ENCODE measurements around the gene TNXB. TPM values are rescaled to one million over a fixed set of nuclear protein-coding genes. Genes with fewer than 3 reads are reported as not detected.

TNXB gene
- total and polyA plus RNA-seq, 9 of the 15 experiments (the other 6 are each of a cell fraction or from before 2014, with no cell fraction given): 0.14 to 28.1 (median 12.4) TPM

DNA sequence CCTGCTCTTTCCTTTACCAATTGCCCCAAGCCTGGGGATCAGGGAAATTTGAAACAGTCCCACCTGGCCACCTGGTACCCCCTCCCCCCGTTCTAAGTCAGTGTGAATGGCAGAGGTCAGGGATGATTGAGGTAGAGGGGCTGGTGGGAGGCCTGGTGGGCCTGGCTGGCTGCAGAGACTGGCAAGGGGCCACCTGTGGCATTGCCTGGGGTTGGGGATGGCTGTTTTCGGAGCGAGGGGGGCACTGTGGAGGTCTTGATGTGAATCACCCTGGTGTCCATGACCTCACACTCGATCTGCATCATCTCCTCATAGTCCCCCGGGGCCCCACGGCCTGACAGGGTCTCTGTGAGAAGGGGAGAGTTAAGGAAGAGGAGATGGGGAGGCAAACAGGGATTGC is 6.5 kb upstream of the TNXB start:
- ChIA-PET CTCF (ENCODE audit: low intra/inter-chr PET ratio) (no interaction called here), POLR2A (no interaction called here)
- Histone ChIP-seq H2AFZ (ENCODE audit: low read depth, low read length) (no peak overlapping the region), H4K20me1 (replicated peaks; ENCODE audit: control insufficient read depth, insufficient read depth, low read length) (no peaks in the 10 kb centered on the region), H3K4me2 (ENCODE audit: insufficient read depth, low read length) (no peak overlapping the region), H3K4me3 (no peak overlapping the region), H3K36me3 (ENCODE audit: control insufficient read depth, insufficient read depth, low read length) (peaks cover 44% of the 10 kb centered on the region), H3K4me1 (replicated peaks in 1 of 2; ENCODE audit: control insufficient read depth in 2 of 2, insufficient read depth in 2 of 2, low read length in 2 of 2) (peaks cover 7 to 14% of the 10 kb centered on the region in 2 experiments; a peak in 4 of 5 replicates), H3K9ac (ENCODE audit: insufficient read depth in 1 of 2, low read depth in 2 of 2, low read length in 2 of 2) (0 out of 4 replicates have a peak overlapping the region, but pooled peaks of 1 of the 2 experiments have one; percentile 6), H3K9me3 (replicated peaks; ENCODE audit: control insufficient read depth, insufficient read depth, low read depth, low read length) (no peaks in the 10 kb centered on the region), H3K79me2 (ENCODE audit: control insufficient read depth, insufficient read depth, low read length) (no peaks in the 10 kb centered on the region), H3K9me1 (ENCODE audit: control insufficient read depth, insufficient read depth, low read length) (peaks cover 3% of the 10 kb centered on the region), H3K27ac (ENCODE audit: extremely low read depth, low read depth, low read length) (no peak overlapping the region), H3K27me3 (ENCODE audit: control insufficient read depth in 2 of 2, insufficient read depth in 2 of 2, low read length in 2 of 2) (no peaks in the 10 kb centered on the region)
- in situ Hi-C loops (cut with MboI): no loop called here
- TF ChIP-seq ASH1L (IDR thresholded peaks at IDR 0.05; ENCODE audit: borderline replicate concordance, low read depth, partially characterized antibody): no peak
- no peak for TF ChIP-seq SREBF1 (IDR thresholded peaks at IDR 0.05; ENCODE audit: borderline replicate concordance, low read depth, low read length)
- no peak for TF ChIP-seq RFX1 (IDR thresholded peaks at IDR 0.05)
- TF ChIP-seq MCM5 (IDR thresholded peaks at IDR 0.05; ENCODE audit: low read depth): no peak
- no peak for TF ChIP-seq KLF6 (CRISPR knock-in tag; IDR thresholded peaks at IDR 0.05; ENCODE audit: borderline replicate concordance)
- no peak for TF ChIP-seq SIN3B (IDR thresholded peaks at IDR 0.05; ENCODE audit: low read depth)
- TF ChIP-seq HOMEZ (CRISPR knock-in tag; IDR thresholded peaks at IDR 0.05): no peak
- no peak for TF ChIP-seq ZNF197 (CRISPR knock-in tag; IDR thresholded peaks at IDR 0.05; ENCODE audit: low read depth)
- no peak for TF ChIP-seq GABPA (tag; conservative IDR thresholded peaks at IDR 0.05; ENCODE audit: low read depth)
- no peak for TF ChIP-seq EP300 (IDR thresholded peaks at IDR 0.05; ENCODE audit: low read length)
- TF ChIP-seq ZNF3 (CRISPR knock-in tag; IDR thresholded peaks at IDR 0.05): no peak
- TF ChIP-seq, protein P1, sequence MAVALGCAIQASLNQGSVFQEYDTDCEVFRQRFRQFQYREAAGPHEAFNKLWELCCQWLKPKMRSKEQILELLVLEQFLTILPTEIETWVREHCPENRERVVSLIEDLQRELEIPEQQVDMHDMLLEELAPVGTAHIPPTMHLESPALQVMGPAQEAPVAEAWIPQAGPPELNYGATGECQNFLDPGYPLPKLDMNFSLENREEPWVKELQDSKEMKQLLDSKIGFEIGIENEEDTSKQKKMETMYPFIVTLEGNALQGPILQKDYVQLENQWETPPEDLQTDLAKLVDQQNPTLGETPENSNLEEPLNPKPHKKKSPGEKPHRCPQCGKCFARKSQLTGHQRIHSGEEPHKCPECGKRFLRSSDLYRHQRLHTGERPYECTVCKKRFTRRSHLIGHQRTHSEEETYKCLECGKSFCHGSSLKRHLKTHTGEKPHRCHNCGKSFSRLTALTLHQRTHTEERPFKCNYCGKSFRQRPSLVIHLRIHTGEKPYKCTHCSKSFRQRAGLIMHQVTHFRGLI (CRISPR knock-in tag; IDR thresholded peaks at IDR 0.05): no peak
- no peak for TF ChIP-seq DEAF1 (CRISPR knock-in tag; IDR thresholded peaks at IDR 0.05)
- no peak for TF ChIP-seq POU5F1 (IDR thresholded peaks at IDR 0.05; ENCODE audit: borderline replicate concordance, low read depth, low read length, partially characterized antibody)
- TF ChIP-seq RCOR1 (IDR thresholded peaks at IDR 0.05; ENCODE audit: borderline replicate concordance in 1 of 2, low read depth in 2 of 2, low read length in 2 of 2): no peak
- ATAC-seq (no peak), DNase-seq (ENCODE audit: extremely low read depth in 1 of 4, low spot score in 3 of 4) (no peak), FAIRE-seq (no peak)
- 75% methylated on average over 6 of the region's 6 CpGs for WGBS (ENCODE audit: insufficient coverage, low coverage, missing lambda C conversion rate)
- BruUV-seq (replicated peaks): TSS peak; percentile 51
- intact Hi-C loops (cut with micrococcal nuclease): loop anchor here (5.0 to 10.0 kb wide), 3 partner anchors 52 to 299 kb away; partner anchors contain the start of gene ZBTB12

Data from K562 (cell line).